HG02885 (cell line): ENCODE measurements around the gene GALNT12.

ENCODE experiments used
- ATAC-seq: cut with Tn5 transposase; IDR thresholded peaks from one replicate; pipeline ENCODE4 v1.9.1; 2021; ENCODE audit warnings: mild to moderate bottlenecking; ENCODE audit not compliant: unreplicated experiment, poor library complexity

Gene GALNT12

GRCh38 chr9:98852460-98852734, 44.9 kb downstream of the GALNT12 start:
- no peak for ATAC-seq

GRCh38 chr9:98852961-98853360, 45.5 kb downstream of the GALNT12 start:
- no peak for ATAC-seq

GRCh38 chr9:98854266-98854665, 46.8 kb downstream of the GALNT12 start:
- ATAC-seq = no peak

- no peak for ATAC-seq
These were observed 48.1 kb downstream of the GALNT12 start for GRCh38 chr9:98855592-98855991.

GRCh38 chr9:98856982-98857381, 49.5 kb downstream of the GALNT12 start:
- no peak for ATAC-seq

GRCh38 chr9:98859941-98860340, 52.5 kb downstream of the GALNT12 start:
- no peak for ATAC-seq

- ATAC-seq = no peak
These were observed 53.4 kb downstream of the GALNT12 start for GRCh38 chr9:98860871-98861293.

GRCh38 chr9:98861781-98862504, 54.5 kb downstream of the GALNT12 start:
- no peak for ATAC-seq

GRCh38 chr9:98862936-98863335, 55.5 kb downstream of the GALNT12 start:
- ATAC-seq = no peak

GRCh38 chr9:98864281-98865174, 57.1 kb downstream of the GALNT12 start:
- no peak for ATAC-seq

GRCh38 chr9:98865284-98865875, 57.9 kb downstream of the GALNT12 start:
- ATAC-seq = no peak

GRCh38 chr9:98866435-98867102, 59.1 kb downstream of the GALNT12 start:
- ATAC-seq = no peak

- ATAC-seq = no peak
These were observed 59.6 kb downstream of the GALNT12 start for GRCh38 chr9:98867103-98867428.

GRCh38 chr9:98867429-98868168, 60.1 kb downstream of the GALNT12 start:
- ATAC-seq = no peak

- no peak for ATAC-seq
These were observed 61.7 kb downstream of the GALNT12 start for GRCh38 chr9:98869078-98869745.

- no peak for ATAC-seq
These were observed 62.4 kb downstream of the GALNT12 start for GRCh38 chr9:98869866-98870265.

- ATAC-seq = no peak
These were observed 63.5 kb downstream of the GALNT12 start for GRCh38 chr9:98870782-98871557.

- no peak for ATAC-seq
These were observed 64.1 kb downstream of the GALNT12 start for GRCh38 chr9:98871558-98872065.

GRCh38 chr9:98873526-98873925, 66.1 kb downstream of the GALNT12 start:
- no peak for ATAC-seq
